GM23338 (cell line): ENCODE measurements around the gene MLLT10.

ENCODE experiments used
- EZH2 ChIP-seq: fragments of 200-600 bp; sonication (generic); IDR thresholded peaks from one replicate; pipeline ENCODE4 v1.8.0; 2017; ENCODE audit warnings: antibody characterized with exemption, mild to moderate bottlenecking, low read depth; ENCODE audit not compliant: unreplicated experiment
- EZH2phosphoT487 ChIP-seq: fragments of 200-600 bp; sonication (generic); IDR thresholded peaks from one replicate; pipeline ENCODE4 v1.8.1; 2018; ENCODE audit warnings: antibody characterized with exemption; ENCODE audit not compliant: unreplicated experiment
- JUNB ChIP-seq: IDR thresholded peaks from one replicate; pipeline ENCODE4 v1.6.1; 2016; ENCODE audit warnings: antibody characterized with exemption; ENCODE audit not compliant: unreplicated experiment
- POLR2AphosphoS5 ChIP-seq: IDR thresholded peaks from 2 replicates; pipeline ENCODE4 v1.6.1; 2016; ENCODE audit warnings: antibody characterized with exemption, low read depth
- ZNF114 ChIP-seq: fragments of 250-450 bp; sonication (Bioruptor Pico); IDR thresholded peaks from 2 replicates; pipeline ENCODE4 v1.5.0; 2020; ENCODE audit warnings: mild to moderate bottlenecking, moderate library complexity
- TF ChIP-seq, protein P1 (sequence below), 2 experiments: fragments of 200-600 bp in 1 of 2; sonication (generic) in 1 of 2; conservative IDR thresholded peaks; 2 replicates each; pipeline versions ENCODE4 v1.5.1 to v1.6.1; 2016 to 2017; ENCODE audit warnings: antibody characterized with exemption in 2 of 2, low read depth in 2 of 2, mild to moderate bottlenecking in 2 of 2, moderate library complexity in 1 of 2
- TF ChIP-seq, protein P2 (sequence below): IDR thresholded peaks from one replicate; pipeline ENCODE4 v1.6.1; 2018; ENCODE audit warnings: antibody characterized with exemption; ENCODE audit not compliant: unreplicated experiment

DNA sequence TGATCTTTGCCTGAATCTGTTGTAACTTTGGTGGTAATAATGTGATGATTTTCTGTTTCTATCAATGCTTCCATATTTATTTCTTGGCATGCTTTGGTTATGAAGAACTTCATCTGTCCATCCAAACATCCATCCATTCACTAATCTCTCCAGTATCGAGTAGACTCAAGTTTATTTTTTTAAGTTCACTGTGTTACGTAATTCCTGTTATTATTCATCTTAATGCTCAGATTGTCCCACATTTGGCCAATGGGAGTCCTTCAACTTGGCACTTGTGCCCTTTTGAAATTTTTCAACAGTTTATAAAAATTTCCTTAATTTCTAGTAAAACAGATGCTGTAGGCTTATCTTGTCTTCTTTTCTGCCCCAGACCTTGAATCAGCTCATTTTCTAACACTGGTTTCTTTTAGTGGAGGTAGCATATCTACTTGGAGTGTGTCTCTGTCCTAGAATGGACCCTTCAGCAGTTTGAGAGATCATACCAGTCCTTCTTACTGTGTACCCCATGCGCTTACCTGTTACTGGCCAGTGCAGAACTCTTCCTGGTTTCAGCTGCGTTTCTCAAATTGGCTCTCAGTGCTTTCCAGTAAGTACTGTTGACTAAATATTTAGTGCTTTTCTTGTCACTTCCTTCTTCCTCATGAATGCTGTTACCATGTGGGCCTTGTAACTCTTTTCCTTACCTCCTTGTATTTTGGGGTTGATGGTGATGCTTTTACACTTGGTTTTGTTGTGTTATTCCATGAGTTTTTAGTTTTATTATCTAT, 100.8 kb downstream of the MLLT10 start:
- TF ChIP-seq, protein P1, sequence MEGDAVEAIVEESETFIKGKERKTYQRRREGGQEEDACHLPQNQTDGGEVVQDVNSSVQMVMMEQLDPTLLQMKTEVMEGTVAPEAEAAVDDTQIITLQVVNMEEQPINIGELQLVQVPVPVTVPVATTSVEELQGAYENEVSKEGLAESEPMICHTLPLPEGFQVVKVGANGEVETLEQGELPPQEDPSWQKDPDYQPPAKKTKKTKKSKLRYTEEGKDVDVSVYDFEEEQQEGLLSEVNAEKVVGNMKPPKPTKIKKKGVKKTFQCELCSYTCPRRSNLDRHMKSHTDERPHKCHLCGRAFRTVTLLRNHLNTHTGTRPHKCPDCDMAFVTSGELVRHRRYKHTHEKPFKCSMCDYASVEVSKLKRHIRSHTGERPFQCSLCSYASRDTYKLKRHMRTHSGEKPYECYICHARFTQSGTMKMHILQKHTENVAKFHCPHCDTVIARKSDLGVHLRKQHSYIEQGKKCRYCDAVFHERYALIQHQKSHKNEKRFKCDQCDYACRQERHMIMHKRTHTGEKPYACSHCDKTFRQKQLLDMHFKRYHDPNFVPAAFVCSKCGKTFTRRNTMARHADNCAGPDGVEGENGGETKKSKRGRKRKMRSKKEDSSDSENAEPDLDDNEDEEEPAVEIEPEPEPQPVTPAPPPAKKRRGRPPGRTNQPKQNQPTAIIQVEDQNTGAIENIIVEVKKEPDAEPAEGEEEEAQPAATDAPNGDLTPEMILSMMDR (conservative IDR thresholded peaks at IDR 0.05; ENCODE audit: low read depth in 2 of 2), result no peak
- no peak for TF ChIP-seq ZNF114 (CRISPR knock-in tag)
- TF ChIP-seq EZH2, result no peak
- TF ChIP-seq, protein P2, sequence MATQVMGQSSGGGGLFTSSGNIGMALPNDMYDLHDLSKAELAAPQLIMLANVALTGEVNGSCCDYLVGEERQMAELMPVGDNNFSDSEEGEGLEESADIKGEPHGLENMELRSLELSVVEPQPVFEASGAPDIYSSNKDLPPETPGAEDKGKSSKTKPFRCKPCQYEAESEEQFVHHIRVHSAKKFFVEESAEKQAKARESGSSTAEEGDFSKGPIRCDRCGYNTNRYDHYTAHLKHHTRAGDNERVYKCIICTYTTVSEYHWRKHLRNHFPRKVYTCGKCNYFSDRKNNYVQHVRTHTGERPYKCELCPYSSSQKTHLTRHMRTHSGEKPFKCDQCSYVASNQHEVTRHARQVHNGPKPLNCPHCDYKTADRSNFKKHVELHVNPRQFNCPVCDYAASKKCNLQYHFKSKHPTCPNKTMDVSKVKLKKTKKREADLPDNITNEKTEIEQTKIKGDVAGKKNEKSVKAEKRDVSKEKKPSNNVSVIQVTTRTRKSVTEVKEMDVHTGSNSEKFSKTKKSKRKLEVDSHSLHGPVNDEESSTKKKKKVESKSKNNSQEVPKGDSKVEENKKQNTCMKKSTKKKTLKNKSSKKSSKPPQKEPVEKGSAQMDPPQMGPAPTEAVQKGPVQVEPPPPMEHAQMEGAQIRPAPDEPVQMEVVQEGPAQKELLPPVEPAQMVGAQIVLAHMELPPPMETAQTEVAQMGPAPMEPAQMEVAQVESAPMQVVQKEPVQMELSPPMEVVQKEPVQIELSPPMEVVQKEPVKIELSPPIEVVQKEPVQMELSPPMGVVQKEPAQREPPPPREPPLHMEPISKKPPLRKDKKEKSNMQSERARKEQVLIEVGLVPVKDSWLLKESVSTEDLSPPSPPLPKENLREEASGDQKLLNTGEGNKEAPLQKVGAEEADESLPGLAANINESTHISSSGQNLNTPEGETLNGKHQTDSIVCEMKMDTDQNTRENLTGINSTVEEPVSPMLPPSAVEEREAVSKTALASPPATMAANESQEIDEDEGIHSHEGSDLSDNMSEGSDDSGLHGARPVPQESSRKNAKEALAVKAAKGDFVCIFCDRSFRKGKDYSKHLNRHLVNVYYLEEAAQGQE, result no peak
- TF ChIP-seq POLR2AphosphoS5, result no peak
- no peak for TF ChIP-seq EZH2phosphoT487
- TF ChIP-seq JUNB, result no peak
